Gastroesophageal sphincter (tissue), 3 donors: ENCODE data around the gene NEK8.
"Not testable (repeated sequence)": the region's sequence is repeated elsewhere in the genome, so short reads cannot be mapped to it uniquely, and the experiment has no call there.

Experiments
- CTCF ChIP-seq, 4 experiments: fragments of 200-600 bp in 2 of 4; fragments of 450-650 bp in 2 of 4; sonication (generic) in 1 of 4; IDR thresholded peaks; one replicate each; pipeline ENCODE4 v1.5.1; 2017 to 2019; ENCODE audit warnings: antibody characterized with exemption in 4 of 4, mild to moderate bottlenecking in 2 of 4, moderate library complexity in 2 of 4
- EP300 ChIP-seq: sonication (generic); formaldehyde crosslinking; IDR thresholded peaks from one replicate; pipeline ENCODE4 v1.6.1; 2017; ENCODE audit warnings: antibody characterized with exemption, mild to moderate bottlenecking

DNA sequence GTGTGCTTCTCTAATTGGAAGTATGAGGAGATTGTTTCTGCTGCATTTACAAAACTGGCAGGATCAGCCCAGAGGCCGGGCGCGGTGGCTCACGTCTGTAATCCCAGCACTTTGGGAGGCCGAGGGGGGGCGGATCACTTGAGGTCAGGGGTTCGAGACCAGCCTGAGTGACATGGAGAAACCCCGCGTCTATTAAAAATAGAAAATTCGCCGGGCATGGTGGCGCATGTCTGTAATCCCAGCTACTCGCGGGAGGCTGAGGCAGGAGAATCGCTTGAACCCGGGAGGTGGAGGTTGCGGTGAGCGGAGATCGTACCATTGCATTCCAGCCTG, 7.6 kb upstream of the NEK8 start:
- not testable (repeated sequence) for TF ChIP-seq CTCF (IDR thresholded peaks at IDR 0.05); EP300
